HG03432 (cell line): ENCODE data around the gene PHC2.
A peak's percentile ranks its signal among the peaks of the same experiment; 100 is the strongest.

ENCODE experiments used
- ATAC-seq: cut with Tn5 transposase; IDR thresholded peaks from one replicate; pipeline ENCODE4 v1.9.1; 2021; ENCODE audit warnings: mild to moderate bottlenecking, moderate library complexity; ENCODE audit not compliant: unreplicated experiment

PHC2 gene

DNA sequence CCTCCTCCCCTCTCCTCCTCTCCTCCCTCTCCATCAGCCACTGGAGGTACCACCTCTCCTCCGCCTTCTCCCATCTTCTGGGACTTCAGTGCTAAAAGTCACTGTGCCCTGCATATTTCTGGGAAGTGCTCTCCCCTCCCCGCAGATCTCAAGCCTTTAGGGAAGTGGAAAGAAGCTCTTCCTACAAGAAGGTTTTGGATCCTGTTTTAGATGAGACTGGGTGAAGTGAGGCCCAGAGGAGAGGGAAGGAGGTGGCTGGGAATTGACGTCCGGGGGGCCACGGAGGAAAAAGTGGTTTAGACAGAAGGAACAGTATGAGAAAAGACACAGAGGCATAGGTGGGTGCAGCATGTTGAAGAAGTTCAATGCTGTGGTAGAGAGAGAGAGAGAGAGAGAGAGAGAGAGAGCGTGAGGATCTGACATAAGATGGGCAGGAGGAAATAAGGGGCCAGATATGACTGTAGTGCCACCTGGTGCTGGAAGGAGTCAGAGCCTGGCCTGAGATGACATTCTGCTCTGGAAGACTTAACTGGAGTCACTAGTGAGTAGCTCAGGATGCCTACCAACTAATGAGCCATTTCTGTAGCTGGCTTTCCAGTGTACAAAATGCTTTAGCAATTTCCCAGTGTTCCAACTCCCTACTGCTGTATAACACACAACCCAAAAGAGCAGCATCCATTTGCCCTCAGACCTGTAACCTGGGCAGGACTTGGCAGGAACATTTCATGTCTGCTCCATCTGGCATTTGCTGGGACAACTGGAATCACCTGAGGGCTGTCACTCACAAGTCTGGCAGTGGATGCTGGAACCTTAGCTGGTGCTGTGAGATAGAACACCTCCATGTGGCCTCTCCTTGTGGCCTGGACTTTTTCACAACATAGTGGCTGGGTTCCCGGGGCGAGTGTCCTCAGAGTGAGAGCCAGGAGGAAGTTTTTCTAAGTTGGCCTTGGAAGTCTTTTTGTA lies 24.9 kb upstream of the PHC2 start:
- peak; percentile 63 for ATAC-seq

- no peak for ATAC-seq
Observed at GRCh38 chr1:33454646-33455282, 23.9 kb upstream of the PHC2 start.

GRCh38 chr1:33446590-33446989 lies 15.7 kb upstream of the PHC2 start:
- ATAC-seq = no peak

- ATAC-seq = no peak
Observed at GRCh38 chr1:33445108-33445507, 14.2 kb upstream of the PHC2 start.

DNA sequence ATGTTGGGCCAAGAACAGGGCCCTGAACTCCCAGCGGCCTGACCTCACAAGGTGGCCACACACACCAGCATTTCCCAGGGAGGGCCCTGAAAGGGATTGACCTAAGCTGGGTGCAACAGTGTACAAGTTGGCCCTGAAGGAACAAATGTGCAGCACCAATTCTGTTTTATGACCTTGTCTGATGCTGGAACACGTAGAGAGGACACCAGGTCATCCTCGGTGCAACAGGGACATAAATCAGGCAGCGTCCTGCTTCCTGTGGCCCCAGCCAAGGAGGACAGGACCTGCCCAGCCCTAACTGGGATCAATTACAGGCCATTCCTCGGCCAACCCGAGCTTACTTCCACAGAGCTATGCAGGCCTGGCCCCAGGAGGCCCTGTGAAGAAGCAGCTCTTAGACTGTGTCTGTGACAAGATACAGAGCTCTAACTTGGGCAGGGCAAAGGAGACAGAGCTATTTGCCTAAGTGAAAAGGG lies 12.8 kb upstream of the PHC2 start:
- no peak for ATAC-seq

- no peak for ATAC-seq
Observed at GRCh38 chr1:33443080-33443704, 12.3 kb upstream of the PHC2 start.

DNA sequence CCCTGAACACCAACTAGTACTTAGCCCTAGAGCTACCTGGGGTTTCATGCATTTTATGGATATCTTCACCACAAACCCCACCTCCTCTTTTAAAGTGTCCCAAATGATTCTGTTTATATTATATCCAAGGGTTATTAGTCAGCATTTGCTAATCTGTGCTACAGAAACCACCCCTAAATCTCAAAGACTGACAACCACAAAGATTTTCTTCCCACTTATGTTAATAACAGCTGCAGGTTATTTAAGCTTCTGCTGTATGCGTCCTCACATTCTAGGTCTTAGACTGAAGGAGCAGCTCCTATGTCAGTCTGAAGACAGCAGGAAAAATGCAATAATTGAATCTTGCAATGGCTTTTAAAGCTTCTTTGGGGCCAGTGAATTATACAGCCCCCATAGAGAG lies 11.2 kb upstream of the PHC2 start:
- no peak for ATAC-seq

DNA sequence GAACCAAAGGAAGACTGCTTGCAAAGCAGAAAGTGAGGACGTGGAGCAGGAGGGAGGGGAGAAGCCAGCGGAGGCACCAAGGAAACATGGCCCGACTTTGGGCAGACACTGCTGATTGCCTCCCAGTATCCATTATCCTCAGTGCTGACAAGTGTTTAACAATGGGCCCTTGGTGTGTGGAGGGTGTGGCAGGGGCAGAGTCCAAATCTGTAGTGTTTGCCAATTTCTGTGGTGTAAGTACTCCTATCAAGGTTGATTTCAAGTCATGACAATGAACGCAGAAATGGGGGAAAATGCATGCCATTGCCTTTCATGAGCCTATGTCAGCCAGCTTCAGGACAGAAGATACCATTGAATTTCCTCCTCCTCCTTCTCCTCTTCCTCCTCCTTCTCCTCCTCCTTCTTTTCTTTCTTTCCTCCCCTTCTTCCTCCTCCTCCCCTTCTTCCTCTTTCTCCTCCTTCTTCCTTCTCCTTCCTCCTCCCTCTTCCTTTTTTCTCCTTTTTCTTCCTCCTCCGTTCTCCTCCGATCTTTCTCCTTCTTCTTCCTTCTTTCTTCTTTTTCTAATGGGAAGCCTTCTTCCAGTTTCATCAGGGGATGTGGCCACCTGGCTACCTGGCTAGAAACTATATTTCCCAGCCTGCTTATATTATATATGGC lies 10.3 kb upstream of the PHC2 start:
- ATAC-seq = no peak

DNA sequence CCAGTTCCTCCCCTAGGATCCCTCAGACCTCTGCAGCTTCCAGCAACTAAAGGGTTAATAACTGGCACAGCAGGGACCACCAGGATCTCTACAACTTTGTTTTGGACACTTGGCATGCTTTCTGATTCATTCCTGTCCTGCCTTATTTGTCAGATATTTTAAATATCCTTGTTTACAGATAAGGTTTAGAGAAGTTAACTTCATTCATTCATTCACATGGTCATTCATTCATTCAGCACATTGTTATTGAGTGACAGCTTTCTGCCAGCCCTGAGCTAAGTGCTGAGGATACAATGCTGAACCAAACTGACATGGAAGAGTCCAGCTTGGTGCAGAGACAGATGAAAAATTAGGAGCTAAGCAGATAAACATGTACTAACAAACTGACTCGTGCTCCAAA lies 8.8 kb upstream of the PHC2 start:
- no peak for ATAC-seq

- no peak for ATAC-seq
Observed at GRCh38 chr1:33438364-33439160, 7.7 kb upstream of the PHC2 start.

DNA sequence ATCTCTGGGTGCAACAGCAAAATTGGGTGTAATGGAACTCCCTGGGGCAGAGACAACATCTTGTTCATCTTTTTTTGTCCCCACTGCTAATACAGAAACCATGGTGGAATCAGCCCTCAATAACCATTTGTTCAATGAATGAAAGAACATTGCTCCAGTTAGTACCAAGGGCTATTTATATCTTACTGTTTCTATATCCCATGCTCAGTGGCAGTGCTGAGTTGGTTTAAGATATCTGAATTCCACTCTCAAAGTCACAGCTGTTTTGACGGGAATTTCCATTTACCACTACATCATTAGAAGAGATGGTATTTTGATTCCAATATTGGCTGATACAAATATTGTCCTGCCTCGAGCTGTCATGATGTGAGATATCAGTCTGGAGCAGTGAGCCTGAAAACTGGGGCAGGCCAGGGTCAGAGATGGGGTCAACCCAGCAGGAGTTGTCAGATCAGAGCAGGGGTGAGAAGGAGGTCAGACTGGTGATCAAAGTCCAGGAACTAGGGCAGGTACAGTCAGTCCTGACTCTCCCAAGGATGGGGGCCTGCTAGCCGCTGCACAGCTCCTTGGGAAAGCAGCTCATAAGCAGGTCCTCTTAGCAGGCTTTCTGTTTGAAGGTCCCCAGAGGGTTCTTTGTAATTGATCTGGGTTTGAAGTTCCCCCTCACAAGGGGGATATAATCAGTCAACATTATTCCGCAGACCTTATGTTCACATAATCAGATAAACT lies 5.8 kb upstream of the PHC2 start:
- no peak for ATAC-seq

GRCh38 chr1:33435096-33435820 lies 4.4 kb upstream of the PHC2 start:
- ATAC-seq = no peak

GRCh38 chr1:33434363-33434750 lies 3.5 kb upstream of the PHC2 start:
- ATAC-seq = no peak

DNA sequence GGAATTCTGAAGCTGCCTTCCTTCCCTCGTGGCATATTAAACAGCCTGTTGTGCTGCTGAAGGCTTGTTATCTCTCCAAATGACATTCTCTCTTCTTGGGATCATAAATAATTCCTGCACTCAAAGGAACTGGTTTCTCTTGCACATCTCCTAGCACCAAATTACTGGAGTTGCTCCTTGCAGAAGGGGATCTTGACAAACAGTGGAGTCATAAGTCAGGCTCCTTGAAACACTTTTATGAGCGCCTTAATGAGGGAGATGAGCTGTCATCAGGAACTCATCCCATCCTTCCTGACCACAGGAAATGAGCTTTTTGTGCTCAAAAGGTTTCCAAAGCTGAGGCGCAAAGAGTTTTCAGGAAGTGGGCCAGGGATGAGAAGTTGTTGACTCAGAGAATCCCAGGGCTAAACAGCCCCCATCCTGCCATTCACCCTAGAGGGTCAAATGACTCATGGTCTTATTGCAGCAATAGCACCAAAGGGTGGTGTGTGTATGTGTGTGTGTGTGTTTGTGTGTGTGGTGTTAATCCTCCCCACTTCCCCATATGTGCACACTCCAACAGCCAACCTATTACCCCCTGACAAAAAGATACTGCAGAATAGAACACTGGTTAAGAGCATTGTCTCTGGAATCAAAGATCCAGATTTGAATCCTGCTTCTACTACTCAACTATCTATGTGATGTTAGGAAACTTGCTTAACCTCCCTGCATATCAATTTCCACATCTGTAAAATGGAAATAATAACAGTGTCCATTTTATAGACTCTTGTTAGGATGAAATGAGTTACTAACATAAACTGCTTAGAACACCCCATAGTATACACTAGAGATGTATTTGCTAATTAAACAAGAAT lies 2.8 kb upstream of the PHC2 start:
- no peak for ATAC-seq

- ATAC-seq = no peak
Observed at GRCh38 chr1:33429856-33430691, 821 bp downstream of the PHC2 start.

DNA sequence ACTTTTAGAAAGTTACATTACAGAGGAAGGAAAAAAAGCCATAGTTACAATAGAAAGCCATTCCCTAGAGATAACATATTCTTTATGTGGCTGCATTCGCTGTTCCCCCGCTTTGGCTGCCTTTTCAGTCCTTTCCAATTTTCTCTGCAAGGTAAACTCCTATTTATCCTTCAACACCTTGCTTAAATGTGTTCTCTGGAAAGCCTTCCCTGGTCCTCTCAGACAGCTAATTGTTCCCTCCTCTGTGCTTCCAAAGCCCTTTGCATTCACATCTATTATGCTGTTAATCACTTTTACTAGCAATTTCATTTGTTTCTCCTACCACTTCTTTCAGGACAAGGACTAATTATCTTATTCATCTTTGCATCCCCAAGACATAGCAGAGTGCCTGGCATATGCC lies 1.6 kb downstream of the PHC2 start:
- ATAC-seq = no peak

DNA sequence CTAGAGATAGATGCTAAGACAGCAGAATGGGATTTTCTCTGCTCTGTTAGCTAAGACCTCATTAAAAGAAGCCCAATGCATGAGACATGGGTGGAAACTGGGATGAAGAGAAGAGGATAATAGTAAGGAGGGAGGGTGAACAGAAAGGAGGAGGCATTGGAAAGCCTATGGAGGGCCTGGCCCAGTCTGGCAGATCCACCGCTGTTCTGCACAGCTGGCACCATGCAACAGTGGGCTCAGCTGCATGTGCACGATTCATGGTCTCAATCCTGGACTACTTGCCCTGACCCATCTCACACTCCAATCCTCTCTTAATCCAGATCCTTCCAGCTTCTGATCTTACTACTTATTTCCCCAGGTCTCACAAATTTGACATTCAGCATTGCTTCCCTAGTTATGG lies 2.2 kb downstream of the PHC2 start:
- ATAC-seq = no peak
